HG02763 (cell line): Measurements from ENCODE around the gene ACADS.

Experiments
- ATAC-seq: cut with Tn5 transposase; IDR thresholded peaks from one replicate; pipeline ENCODE4 v1.9.1; 2021; ENCODE audit warnings: mild to moderate bottlenecking, moderate library complexity; ENCODE audit not compliant: unreplicated experiment

Gene ACADS

DNA sequence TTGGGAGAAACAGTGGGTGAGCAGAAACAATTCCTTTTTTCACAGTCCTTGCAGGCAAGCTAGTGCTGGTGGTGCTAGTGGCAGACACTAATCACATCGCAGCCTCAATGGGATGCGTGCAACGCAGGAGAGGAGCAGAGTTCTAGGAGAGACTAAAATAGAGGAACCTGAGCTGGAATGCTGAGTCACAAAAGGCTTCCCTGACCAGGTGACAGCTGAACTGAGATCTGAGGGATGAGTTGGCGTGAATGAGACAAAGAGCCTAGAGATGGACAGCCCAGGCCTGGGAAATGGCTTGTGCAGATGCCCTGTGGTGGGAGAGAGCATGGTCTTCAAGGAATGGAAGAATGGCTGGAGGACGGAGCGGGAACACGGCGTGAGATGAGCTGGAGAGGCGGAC is 25.8 kb downstream of the ACADS start:
- ATAC-seq, result no peak

GRCh38 chr12:120754792-120755191 is 29.2 kb downstream of the ACADS start:
- no peak for ATAC-seq

- no peak for ATAC-seq
Observed at GRCh38 chr12:120755269-120755668, 29.6 kb downstream of the ACADS start.

- no peak for ATAC-seq
Observed at GRCh38 chr12:120757226-120757742, 31.7 kb downstream of the ACADS start.

DNA sequence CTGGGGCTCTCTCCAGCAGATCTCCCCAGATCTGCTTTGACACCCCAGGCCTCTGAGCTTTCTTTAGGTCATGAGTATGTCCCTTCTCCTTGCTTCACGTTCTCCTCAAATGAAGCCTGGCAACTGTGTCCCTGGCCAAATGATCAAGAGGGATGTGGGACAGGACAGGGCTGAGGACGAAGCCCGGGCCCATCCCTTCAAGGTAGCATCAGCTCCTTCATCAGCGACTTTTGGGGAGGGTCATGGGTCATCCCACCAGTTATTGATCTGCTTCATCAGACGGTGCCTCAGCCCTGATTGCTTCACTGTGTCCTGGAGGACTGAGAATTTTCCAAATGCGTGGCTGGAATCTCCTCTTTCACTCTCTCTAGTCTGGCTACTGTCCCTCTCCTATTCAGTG is 32.3 kb downstream of the ACADS start:
- ATAC-seq, result no peak

DNA sequence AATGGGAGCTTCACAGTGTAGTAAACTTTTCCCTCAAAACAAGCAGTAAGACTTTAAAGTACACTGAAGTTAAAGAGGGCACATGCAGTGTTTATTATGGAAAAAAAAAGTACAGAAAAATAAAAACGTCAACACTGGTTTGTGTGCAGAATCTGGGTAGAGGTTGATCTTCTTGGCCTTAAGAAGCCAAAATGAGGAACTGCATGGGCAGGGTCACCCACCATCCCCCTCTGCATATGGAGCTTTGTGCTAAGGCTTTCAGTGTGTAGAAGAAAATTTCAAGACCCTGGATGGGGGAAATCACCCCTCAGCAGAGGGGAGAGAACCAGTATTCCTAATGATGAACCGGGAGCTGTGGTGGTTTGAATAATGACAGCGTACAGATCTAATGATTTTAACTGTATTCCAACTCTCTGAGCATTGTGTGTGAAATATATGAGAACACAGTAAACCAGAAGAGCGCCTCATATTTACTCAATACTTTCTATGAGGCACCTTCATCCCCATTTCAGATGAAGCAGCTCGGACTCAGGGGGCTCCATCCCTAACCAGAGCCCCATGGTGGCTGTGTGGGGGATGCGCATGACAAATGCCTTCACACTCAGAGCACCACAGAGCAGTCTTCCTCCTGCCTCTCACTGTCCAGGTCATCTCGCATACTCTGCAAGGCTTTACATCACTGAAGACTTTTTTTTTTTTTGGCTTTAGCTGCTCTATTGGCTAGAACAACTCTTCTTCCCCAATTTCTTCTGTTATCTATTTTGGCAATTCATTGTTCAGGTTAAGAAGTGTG is 33.4 kb downstream of the ACADS start:
- no peak for ATAC-seq

DNA sequence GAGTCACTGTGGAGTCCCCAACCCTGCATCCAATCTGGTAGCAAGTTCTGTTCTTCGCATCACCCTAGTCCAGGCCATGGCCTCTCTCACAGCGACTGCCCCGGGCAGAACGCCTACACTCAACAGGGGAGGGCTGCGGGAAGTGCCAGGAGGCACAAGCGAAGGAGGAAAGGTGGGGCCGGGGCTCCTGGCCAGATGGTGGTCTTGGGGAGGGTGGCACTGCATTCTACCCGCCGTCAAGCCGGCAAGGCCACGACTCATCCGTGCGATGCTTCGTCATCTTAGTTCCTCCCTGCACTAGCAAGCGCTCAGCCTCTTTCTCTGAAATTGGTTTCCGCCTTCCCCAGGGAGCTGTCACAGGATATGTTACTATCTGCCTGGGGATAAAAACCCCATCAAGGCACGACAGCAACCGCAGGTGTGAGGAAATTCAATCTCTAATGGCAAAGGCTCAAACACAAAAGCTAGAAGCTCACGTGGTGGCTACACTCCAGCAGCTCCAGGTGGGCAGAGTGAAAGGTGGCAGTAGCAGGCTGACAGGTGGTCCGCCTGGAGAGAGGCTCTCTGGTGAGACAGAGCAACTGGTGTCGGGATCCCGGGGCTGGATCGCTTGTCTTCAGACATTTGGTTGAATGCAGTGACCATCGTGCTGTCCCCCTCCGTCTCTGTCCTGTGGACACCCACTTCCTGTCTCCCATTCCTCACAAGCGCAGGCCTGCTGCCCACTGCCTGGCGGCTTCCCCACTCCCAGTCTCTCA is 34.1 kb downstream of the ACADS start:
- no peak for ATAC-seq

DNA sequence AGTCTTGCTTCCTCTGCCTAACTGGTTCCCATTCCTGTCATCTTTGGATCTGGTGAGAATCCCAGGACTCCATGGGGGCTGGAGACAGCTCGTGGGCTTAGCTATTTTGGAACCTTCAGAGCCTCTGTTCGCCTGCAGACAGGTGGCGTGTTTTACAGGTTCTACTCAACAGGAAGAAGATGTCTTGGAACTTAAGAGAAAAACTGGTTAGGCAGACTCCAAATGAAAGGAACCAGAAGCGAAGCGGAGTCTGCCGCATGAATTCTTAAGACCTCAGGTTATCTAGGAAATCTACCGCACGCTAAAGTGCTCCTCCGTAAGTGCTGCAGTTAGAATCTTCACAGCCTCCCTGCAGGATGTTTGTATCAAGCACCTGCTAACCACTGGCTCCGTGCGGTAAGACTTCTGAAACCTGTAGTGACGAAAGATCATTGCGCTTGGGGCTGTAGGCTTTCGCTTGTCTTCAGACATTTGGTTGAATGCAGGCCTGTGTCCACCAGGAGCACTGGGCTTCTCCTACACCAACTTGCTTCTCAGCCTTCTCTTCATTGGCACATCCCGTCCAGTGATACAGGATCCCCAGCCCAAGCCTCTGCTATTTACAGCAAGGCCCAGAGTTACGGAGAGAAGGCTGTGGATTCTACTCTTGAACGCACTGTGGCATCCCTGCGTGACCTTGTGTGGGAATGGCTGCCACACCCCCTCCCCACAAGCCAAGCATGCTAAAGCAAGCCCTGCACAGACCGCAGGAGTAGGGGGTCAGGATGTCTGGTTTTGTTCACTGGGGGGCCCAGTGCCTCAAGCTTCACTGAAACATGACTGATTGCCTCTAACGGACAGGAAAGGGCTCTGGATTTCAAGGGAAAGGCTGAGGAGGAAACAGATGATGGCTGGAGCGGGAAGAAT is 35.0 kb downstream of the ACADS start:
- no peak for ATAC-seq

- no peak for ATAC-seq
Observed at GRCh38 chr12:120761519-120761934, 35.9 kb downstream of the ACADS start.

- no peak for ATAC-seq
Observed at GRCh38 chr12:120762086-120762485, 36.5 kb downstream of the ACADS start.

DNA sequence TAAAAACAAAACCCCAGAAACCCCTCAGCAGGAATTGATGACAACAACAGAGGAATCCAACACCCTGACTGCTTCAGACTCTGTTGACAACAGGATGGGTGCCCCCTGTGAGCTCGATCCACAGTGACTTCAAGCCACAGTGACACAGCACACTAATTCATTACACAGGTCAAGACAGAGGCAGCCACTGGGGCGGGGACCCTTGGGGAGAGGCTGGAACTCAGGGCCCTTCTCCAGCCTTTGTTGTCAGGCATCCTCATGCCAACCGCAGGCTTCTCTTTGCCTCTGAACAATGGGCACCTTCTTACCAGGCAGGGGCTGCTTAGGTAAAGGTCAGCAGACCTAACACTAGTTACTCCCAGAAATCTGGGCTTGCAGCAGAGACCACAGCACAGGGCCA is 37.6 kb downstream of the ACADS start:
- no peak for ATAC-seq

DNA sequence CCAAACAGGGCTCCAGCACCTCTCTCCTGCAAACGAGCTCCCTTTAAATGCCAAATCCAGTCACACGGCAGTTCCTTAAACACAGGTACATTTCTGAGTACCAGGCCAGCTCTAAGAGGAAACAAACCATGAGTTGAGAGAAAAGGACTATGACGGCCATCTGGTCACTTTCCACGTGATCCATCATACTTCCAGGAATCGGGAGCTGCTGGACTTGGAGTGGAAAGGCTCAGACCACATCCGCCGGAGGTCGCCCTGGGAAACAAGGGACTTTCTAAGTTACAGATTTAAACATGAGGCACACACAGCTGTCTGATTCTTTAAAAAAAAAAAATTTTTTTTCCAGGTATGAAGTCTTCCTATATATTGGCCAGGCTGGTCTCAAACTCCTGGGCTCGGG is 39.2 kb downstream of the ACADS start:
- ATAC-seq, result no peak

DNA sequence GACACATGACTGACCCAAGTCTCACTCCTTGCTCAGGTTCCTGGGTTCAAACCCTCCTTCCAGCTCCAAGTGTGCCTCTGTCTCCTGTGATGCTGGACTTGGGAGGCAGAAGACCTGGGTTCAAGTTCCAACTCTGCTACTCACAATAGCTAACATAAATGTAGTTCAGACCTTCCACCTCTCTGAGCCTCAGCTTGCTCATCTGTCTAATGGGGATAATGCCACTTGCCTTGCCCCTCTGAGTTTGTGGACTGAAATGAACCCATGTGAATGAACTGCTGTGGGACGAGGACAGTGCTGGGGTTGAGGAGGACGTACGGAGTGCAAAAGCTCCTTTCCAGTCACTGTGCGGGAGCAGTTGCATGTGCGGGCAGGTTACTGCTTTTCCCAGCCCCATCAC is 40.9 kb downstream of the ACADS start:
- no peak for ATAC-seq

DNA sequence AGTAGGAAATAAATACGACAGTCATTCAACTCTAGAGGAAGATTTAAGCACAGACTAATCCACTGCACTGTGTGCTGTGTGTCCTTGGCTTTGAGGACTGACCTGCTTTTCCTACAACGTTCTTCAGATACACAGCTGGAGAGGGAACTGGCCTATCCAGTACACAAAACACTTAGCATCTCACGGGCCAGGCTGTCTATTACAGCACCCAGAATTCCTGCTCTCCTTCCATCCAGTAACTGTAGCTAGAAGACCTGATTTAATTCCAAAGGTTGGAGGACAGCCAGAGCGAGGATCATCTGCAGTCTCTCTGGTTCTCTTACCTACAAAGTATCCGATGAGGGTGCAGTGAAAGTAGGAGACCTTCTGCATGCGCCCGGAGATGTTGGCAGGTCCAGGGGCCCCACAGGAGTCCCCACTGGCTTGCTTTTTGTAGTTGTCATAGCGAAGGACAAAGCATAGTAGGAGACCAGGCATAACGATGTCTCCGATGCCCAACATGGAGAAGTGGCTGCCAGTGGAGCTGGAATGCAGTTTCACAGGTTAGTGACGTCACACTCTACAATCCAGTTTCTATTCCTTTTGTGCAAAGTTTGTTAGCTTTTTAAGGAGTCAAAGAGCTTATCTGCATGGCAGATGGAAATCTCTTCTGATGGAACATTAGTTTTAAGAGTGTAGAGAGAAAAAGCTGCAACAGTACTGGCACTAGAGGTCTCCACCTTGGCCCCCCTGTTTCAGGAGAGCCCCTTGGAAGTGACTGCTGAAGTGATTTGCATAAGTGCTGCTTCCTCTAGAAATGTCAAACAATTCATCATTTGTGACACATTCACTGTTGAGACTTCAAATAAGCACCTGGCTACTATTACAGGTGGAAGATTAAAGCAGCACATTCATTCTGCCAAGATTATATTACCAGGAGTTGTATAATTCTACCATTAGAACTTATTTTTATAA is 41.7 kb downstream of the ACADS start:
- no peak for ATAC-seq

GRCh38 chr12:120771097-120771496 is 45.5 kb downstream of the ACADS start:
- no peak for ATAC-seq

DNA sequence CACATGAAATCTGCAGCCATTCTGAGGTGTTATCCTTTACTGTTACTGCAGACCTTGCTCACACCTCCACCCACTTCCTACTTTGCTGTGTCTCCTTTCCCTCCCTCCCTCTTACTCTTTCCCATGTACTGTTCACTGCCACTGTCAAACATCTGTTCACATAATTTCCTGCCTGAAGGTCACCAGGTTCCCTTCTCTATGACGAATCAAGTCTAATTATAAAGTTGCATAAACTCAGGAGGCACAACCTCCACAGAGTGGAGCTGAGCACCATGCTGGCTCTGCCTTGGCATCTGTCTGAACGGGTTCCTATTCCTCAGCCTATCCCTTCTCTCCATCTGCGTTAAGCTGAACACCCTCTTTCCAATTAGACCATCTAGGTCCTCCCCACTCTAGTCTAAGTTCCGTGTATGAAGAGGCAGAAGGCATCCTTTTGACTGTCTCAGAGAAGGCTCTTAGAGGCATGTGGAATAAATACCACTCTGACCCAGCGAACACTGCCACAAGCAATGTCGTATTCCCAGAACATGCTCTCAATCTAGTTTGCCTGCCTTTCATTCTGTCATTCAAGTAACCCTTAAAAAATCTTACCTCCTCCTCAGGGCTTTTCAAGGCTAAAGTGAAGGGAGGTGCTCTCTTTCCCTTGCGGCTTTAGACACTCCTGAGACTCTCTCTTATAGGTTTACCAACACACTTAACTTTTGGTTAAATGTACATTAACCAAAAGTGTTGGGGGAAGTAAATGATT is 48.7 kb downstream of the ACADS start:
- ATAC-seq, result no peak

DNA sequence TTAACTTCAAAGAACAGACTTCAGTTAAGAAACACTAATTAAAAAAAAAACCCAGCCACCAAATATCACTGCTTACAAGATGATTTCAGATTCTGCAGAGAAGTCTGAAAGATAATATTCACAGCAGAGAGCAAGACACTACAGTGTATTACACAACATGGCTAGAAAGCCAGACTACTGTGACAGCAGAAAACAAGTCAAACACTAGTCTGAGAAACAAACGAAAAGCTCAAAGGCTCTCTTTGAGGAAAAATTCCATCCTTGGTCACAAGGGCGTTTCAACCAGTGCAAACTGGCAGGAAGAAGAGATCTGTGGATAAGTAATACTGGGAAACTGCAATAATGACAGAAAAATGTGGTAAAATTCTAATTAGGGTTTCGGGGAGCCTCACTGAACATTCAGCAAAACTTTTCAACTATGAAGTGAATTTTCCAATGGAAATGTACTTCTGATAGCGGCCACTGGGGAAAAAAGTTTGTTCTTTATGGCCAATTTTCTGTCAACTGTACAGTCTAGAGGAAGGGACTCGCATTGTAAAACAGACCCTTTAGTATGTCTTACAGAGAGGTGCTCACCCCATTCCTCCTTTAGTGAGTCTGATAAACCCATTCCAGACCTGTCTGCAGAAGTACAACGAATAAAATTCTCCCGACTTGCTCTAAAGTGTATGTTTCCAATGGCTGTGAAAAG is 50.4 kb downstream of the ACADS start:
- no peak for ATAC-seq

DNA sequence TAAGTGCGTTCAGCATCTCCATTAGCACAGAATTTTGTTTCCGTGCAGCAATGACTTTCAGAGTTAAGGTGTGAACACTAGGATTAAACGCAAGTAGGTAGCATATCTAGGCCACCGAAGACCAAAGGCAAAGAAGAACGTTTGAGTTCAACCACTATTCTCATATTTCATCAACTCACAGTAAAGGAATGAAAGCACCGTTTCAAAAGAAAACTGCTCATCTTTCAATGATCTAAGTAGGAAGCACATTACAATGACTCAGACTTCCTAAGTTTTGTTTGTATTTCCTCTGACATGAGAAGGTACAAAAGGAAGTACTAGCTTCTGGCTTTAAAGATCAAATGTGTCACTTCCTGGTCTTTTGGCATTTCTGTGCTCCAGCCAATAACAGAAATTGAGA is 57.6 kb downstream of the ACADS start:
- no peak for ATAC-seq

- ATAC-seq, result no peak
Observed at GRCh38 chr12:120784804-120785203, 59.2 kb downstream of the ACADS start.
